HepG2 (cell line): ENCODE measurements around the gene NEURL2. TPM values are rescaled to one million over a fixed set of nuclear protein-coding genes. Genes with fewer than 3 reads are reported as not detected.

Experiments
- HNF4G ChIP-seq, 2 experiments: sonication (generic) in 1 of 2; formaldehyde crosslinking in 1 of 2; IDR thresholded peaks; 2 replicates each; pipeline versions ENCODE4 v1.4.0 to v1.6.1; 2011 to 2020; ENCODE audit warnings: borderline replicate concordance in 2 of 2, low read depth in 2 of 2, mild to moderate bottlenecking in 2 of 2, low read length in 1 of 2, missing genetic modification reagents in 1 of 2, moderate library complexity in 1 of 2
- JDP2 ChIP-seq: sonication (generic); formaldehyde crosslinking; IDR thresholded peaks from 2 replicates; pipeline ENCODE4 v1.8.1; 2022; ENCODE audit warnings: missing genetic modification reagents, borderline replicate concordance
- MEIS1 ChIP-seq: sonication (generic); formaldehyde crosslinking; IDR thresholded peaks from 2 replicates; pipeline ENCODE4 v1.9.0; 2021; ENCODE audit warnings: mild to moderate bottlenecking, missing genetic modification reagents, moderate library complexity, borderline replicate concordance
- SMARCE1 ChIP-seq: fragments of 450-650 bp; IDR thresholded peaks from 2 replicates; pipeline ENCODE4 v1.6.1; 2017; ENCODE audit warnings: borderline replicate concordance
- YEATS2 ChIP-seq: sonication (generic); formaldehyde crosslinking; IDR thresholded peaks from 2 replicates; pipeline ENCODE4 v1.4.0; 2020; ENCODE audit warnings: missing genetic modification reagents, borderline replicate concordance
- ZFYVE20 ChIP-seq: sonication (generic); formaldehyde crosslinking; IDR thresholded peaks from 2 replicates; pipeline ENCODE4 v1.8.0; 2023; ENCODE audit warnings: low read depth, mild to moderate bottlenecking, moderate library complexity, missing genetic modification reagents, borderline replicate concordance
- ZNF674 ChIP-seq: sonication (generic); formaldehyde crosslinking; IDR thresholded peaks from 2 replicates; pipeline ENCODE4 v1.5.0; 2020; ENCODE audit warnings: low read depth, mild to moderate bottlenecking, missing genetic modification reagents
- ZSCAN21 ChIP-seq: sonication (generic); formaldehyde crosslinking; IDR thresholded peaks from 2 replicates; pipeline ENCODE4 v1.8.0; 2022; ENCODE audit warnings: mild to moderate bottlenecking, missing genetic modification reagents, moderate library complexity, borderline replicate concordance
- polyA plus RNA-seq, 8 experiments: library from polyadenylated mRNA; depleted of rRNA in 3 of 8; stranded (reverse) in 7 of 8; unstranded in 1 of 8; fragments of >200 nt; fragmentation: Illumina TruSeq in 4 of 8; extraction: Trizol in 4 of 8; gene quantifications; 2 replicates each; pipeline versions ENCODE4 v1.2.1 to v1.2.3, GENCODE V29; 2011 to 2016; ENCODE audit warnings: low read depth in 4 of 8, missing spikeins in 1 of 8, mixed read lengths in 1 of 8; ENCODE audit not compliant: insufficient read depth in 1 of 8
- total RNA-seq, 5 experiments: library from RNA; depleted of rRNA; stranded (reverse); fragments of >200 nt; fragmentation: Illumina TruSeq; extraction: Trizol; gene quantifications; 2 replicates each; pipeline ENCODE4 v1.2.3, GENCODE V29; 2016; ENCODE audit warnings: low read depth in 1 of 5
- TF ChIP-seq, protein P1 (sequence below): IDR thresholded peaks from 2 replicates; pipeline ENCODE4 v1.6.1; 2012; ENCODE audit warnings: low read length, improper control_type of control experiment
- TF ChIP-seq, protein P2 (sequence below): sonication (generic); formaldehyde crosslinking; IDR thresholded peaks from 2 replicates; pipeline ENCODE4 v1.8.1; 2023; ENCODE audit warnings: mild to moderate bottlenecking, missing genetic modification reagents
- TF ChIP-seq, protein P3 (sequence below): sonication (generic); formaldehyde crosslinking; IDR thresholded peaks from 2 replicates; pipeline ENCODE4 v1.4.0; 2020; ENCODE audit warnings: missing genetic modification reagents, mild to moderate bottlenecking, borderline replicate concordance
- TF ChIP-seq, protein P4 (sequence below): sonication (generic); formaldehyde crosslinking; IDR thresholded peaks from 2 replicates; pipeline ENCODE4 v1.5.0; 2020; ENCODE audit warnings: mild to moderate bottlenecking, missing genetic modification reagents, borderline replicate concordance
- TF ChIP-seq, protein P5 (sequence below): sonication (generic); formaldehyde crosslinking; IDR thresholded peaks from 2 replicates; pipeline ENCODE4 v1.5.0; 2020; ENCODE audit warnings: mild to moderate bottlenecking, missing genetic modification reagents

NEURL2 gene
- total and polyA plus RNA-seq, 2 of the 13 experiments (the other 11 are each of a cell fraction or from before 2014, with no cell fraction given), result 7.2 to 9.7 TPM

DNA sequence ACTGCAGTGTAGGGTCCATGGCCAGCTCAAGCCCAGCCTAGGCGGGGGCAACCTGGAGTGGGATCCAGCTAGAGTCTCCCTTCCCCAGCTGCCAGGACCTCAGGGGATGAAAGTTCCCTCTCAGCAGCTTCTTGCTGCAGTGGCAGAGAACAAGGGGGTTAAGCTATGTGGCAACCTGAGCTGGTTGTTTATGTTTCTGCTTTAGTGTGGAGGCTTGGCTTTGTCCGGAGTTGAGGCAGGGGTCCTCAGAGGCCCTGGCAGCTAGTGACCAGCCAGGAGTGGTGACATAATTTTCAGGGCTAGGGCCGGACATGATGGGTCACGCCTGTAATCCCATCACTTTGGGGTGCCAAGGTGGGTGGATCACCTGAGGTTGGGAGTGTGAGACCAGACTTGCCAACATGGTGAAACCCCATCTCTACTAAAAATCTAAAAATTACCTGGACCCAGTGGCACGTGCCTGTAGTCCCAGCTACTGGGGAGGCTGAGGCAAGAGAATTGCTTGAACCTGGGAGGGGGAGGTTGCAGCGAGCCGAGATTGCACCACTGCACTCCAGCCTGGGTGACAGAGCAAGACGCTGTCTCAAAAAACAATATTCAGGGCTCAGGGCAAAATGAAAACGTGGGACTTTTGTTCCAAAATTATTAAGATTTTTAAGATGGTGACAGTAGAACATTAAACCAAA lies 35.0 kb upstream of the NEURL2 start (continued):
- no peak for TF ChIP-seq MEIS1 (CRISPR knock-in tag)
- TF ChIP-seq, protein P1, sequence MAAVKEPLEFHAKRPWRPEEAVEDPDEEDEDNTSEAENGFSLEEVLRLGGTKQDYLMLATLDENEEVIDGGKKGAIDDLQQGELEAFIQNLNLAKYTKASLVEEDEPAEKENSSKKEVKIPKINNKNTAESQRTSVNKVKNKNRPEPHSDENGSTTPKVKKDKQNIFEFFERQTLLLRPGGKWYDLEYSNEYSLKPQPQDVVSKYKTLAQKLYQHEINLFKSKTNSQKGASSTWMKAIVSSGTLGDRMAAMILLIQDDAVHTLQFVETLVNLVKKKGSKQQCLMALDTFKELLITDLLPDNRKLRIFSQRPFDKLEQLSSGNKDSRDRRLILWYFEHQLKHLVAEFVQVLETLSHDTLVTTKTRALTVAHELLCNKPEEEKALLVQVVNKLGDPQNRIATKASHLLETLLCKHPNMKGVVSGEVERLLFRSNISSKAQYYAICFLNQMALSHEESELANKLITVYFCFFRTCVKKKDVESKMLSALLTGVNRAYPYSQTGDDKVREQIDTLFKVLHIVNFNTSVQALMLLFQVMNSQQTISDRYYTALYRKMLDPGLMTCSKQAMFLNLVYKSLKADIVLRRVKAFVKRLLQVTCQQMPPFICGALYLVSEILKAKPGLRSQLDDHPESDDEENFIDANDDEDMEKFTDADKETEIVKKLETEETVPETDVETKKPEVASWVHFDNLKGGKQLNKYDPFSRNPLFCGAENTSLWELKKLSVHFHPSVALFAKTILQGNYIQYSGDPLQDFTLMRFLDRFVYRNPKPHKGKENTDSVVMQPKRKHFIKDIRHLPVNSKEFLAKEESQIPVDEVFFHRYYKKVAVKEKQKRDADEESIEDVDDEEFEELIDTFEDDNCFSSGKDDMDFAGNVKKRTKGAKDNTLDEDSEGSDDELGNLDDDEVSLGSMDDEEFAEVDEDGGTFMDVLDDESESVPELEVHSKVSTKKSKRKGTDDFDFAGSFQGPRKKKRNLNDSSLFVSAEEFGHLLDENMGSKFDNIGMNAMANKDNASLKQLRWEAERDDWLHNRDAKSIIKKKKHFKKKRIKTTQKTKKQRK, result no peak
- TF ChIP-seq, protein P2, sequence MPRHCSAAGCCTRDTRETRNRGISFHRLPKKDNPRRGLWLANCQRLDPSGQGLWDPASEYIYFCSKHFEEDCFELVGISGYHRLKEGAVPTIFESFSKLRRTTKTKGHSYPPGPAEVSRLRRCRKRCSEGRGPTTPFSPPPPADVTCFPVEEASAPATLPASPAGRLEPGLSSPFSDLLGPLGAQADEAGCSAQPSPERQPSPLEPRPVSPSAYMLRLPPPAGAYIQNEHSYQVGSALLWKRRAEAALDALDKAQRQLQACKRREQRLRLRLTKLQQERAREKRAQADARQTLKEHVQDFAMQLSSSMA (CRISPR knock-in tag), result peak; percentile 47; the same call in 1 of the 2 replicates
- TF ChIP-seq JDP2, result no peak
- TF ChIP-seq, protein P3, sequence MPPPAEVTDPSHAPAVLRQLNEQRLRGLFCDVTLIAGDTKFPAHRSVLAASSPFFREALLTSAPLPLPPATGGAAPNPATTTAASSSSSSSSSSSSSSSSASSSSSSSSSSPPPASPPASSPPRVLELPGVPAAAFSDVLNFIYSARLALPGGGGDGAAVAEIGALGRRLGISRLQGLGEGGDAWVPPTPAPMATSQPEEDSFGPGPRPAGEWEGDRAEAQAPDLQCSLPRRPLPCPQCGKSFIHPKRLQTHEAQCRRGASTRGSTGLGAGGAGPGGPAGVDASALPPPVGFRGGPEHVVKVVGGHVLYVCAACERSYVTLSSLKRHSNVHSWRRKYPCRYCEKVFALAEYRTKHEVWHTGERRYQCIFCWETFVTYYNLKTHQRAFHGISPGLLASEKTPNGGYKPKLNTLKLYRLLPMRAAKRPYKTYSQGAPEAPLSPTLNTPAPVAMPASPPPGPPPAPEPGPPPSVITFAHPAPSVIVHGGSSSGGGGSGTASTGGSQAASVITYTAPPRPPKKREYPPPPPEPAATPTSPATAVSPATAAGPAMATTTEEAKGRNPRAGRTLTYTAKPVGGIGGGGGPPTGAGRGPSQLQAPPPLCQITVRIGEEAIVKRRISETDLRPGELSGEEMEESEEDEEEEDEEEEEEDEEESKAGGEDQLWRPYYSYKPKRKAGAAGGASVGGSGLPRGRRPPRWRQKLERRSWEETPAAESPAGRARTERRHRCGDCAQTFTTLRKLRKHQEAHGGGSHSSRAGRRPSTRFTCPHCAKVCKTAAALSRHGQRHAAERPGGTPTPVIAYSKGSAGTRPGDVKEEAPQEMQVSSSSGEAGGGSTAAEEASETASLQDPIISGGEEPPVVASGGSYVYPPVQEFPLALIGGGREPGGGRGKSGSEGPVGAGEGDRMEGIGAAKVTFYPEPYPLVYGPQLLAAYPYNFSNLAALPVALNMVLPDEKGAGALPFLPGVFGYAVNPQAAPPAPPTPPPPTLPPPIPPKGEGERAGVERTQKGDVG, result 0 out of 2 replicates have a peak, but pooled peaks have one; percentile 34
- TF ChIP-seq, protein P4, sequence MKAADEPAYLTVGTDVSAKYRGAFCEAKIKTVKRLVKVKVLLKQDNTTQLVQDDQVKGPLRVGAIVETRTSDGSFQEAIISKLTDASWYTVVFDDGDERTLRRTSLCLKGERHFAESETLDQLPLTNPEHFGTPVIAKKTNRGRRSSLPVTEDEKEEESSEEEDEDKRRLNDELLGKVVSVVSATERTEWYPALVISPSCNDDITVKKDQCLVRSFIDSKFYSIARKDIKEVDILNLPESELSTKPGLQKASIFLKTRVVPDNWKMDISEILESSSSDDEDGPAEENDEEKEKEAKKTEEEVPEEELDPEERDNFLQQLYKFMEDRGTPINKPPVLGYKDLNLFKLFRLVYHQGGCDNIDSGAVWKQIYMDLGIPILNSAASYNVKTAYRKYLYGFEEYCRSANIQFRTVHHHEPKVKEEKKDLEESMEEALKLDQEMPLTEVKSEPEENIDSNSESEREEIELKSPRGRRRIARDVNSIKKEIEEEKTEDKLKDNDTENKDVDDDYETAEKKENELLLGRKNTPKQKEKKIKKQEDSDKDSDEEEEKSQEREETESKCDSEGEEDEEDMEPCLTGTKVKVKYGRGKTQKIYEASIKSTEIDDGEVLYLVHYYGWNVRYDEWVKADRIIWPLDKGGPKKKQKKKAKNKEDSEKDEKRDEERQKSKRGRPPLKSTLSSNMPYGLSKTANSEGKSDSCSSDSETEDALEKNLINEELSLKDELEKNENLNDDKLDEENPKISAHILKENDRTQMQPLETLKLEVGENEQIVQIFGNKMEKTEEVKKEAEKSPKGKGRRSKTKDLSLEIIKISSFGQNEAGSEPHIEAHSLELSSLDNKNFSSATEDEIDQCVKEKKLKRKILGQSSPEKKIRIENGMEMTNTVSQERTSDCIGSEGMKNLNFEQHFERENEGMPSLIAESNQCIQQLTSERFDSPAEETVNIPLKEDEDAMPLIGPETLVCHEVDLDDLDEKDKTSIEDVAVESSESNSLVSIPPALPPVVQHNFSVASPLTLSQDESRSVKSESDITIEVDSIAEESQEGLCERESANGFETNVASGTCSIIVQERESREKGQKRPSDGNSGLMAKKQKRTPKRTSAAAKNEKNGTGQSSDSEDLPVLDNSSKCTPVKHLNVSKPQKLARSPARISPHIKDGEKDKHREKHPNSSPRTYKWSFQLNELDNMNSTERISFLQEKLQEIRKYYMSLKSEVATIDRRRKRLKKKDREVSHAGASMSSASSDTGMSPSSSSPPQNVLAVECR, result no peak
- TF ChIP-seq, protein P5, sequence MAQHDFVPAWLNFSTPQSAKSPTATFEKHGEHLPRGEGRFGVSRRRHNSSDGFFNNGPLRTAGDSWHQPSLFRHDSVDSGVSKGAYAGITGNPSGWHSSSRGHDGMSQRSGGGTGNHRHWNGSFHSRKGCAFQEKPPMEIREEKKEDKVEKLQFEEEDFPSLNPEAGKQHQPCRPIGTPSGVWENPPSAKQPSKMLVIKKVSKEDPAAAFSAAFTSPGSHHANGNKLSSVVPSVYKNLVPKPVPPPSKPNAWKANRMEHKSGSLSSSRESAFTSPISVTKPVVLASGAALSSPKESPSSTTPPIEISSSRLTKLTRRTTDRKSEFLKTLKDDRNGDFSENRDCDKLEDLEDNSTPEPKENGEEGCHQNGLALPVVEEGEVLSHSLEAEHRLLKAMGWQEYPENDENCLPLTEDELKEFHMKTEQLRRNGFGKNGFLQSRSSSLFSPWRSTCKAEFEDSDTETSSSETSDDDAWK (CRISPR knock-in tag), result no peak
- no peak for TF ChIP-seq YEATS2 (CRISPR knock-in tag)
- no peak for TF ChIP-seq SMARCE1
- TF ChIP-seq ZFYVE20 (CRISPR knock-in tag), result no peak
- no peak for TF ChIP-seq HNF4G (IDR thresholded peaks at IDR 0.05; ENCODE audit: borderline replicate concordance, low read depth, low read length)
- no peak for TF ChIP-seq HNF4G (CRISPR knock-in tag; IDR thresholded peaks at IDR 0.05; ENCODE audit: borderline replicate concordance, low read depth)
- no peak for TF ChIP-seq ZNF674 (CRISPR knock-in tag)
- no peak for TF ChIP-seq ZSCAN21 (CRISPR knock-in tag)
